ENCODE measurements around the gene CARD9. TPM values are rescaled to one million over a fixed set of nuclear protein-coding genes. Genes with fewer than 3 reads are reported as not detected.

The CARD9 gene
- total RNA-seq, 4 donors from 2014 or later: 2.4 to 4.2 (median 3.2) TPM

- no peak overlapping the region for H3K4me3 ChIP-seq (ENCODE audit: low read depth, poor library complexity, severe bottlenecking)
- intact Hi-C loops (cut with DNase I; ENCODE audit: low total_unique reads): no loop called here
- no peak for DNase-seq (ENCODE audit: low spot score in 2 of 2)
- WGBS, 2 donors: 84 to 100% methylated on average over 5 to 9 of the region's 16 CpGs
- TF ChIP-seq POLR2A (IDR thresholded peaks at IDR 0.05): no peak
These were observed 54.7 kb downstream of the CARD9 start for GRCh38 chr9:136318776-136319241.

GRCh38 chr9:136318111-136318775 lies 55.2 kb downstream of the CARD9 start:
- 81 to 87% methylated on average over 20 to 21 of the region's 21 CpGs for WGBS, 2 donors
- intact Hi-C loops (cut with DNase I; ENCODE audit: low total_unique reads): no loop called here
- no peak for DNase-seq (ENCODE audit: low spot score in 2 of 2)
- TF ChIP-seq POLR2A (IDR thresholded peaks at IDR 0.05) (no peak), CTCF (IDR thresholded peaks at IDR 0.05) (no peak)
- no peak overlapping the region for H3K4me3 ChIP-seq (ENCODE audit: low read depth, poor library complexity, severe bottlenecking)

GRCh38 chr9:136317695-136318094 lies 55.8 kb downstream of the CARD9 start:
- intact Hi-C loops (cut with DNase I; ENCODE audit: low total_unique reads): no loop called here
- WGBS, 2 donors: 80 to 82% methylated on average over 11 to 16 of the region's 16 CpGs
- no peak for TF ChIP-seq CTCF (IDR thresholded peaks at IDR 0.05)
- TF ChIP-seq POLR2A (IDR thresholded peaks at IDR 0.05): no peak
- H3K4me3 ChIP-seq (ENCODE audit: low read depth, poor library complexity, severe bottlenecking): no peak overlapping the region
- DNase-seq (ENCODE audit: low spot score in 2 of 2): no peak

GRCh38 chr9:136316896-136317676 lies 56.4 kb downstream of the CARD9 start:
- H3K4me3 ChIP-seq (ENCODE audit: low read depth, poor library complexity, severe bottlenecking): no peak overlapping the region
- DNase-seq (ENCODE audit: low spot score in 2 of 2): no peak
- 88 to 89% methylated on average over 13 of the region's 13 CpGs for WGBS, 2 donors
- TF ChIP-seq CTCF (IDR thresholded peaks at IDR 0.05): no peak
- no peak for TF ChIP-seq POLR2A (IDR thresholded peaks at IDR 0.05)
- intact Hi-C loops (cut with DNase I; ENCODE audit: low total_unique reads): no loop called here

- no peak overlapping the region for H3K4me3 ChIP-seq (ENCODE audit: low read depth, poor library complexity, severe bottlenecking)
- intact Hi-C loops (cut with DNase I; ENCODE audit: low total_unique reads): no loop called here
- TF ChIP-seq POLR2A (IDR thresholded peaks at IDR 0.05): no peak
- no peak for TF ChIP-seq CTCF (IDR thresholded peaks at IDR 0.05)
- no peak for DNase-seq (ENCODE audit: low spot score in 2 of 2)
- WGBS, 2 donors: 91 to 92% methylated on average over 23 of the region's 23 CpGs
These were observed 57.2 kb downstream of the CARD9 start for GRCh38 chr9:136316271-136316751.

GRCh38 chr9:136314944-136315343 lies 58.5 kb downstream of the CARD9 start:
- DNase-seq (ENCODE audit: low spot score in 2 of 2): no peak
- no peak for TF ChIP-seq POLR2A (IDR thresholded peaks at IDR 0.05)
- no peak for TF ChIP-seq CTCF (IDR thresholded peaks at IDR 0.05)
- WGBS, 2 donors: 88% methylated on average over 4 of the region's 4 CpGs
- H3K4me3 ChIP-seq (ENCODE audit: low read depth, poor library complexity, severe bottlenecking): no peak overlapping the region
- intact Hi-C loops (cut with DNase I; ENCODE audit: low total_unique reads): no loop called here
